ENCODE results near the gene HSPG2.
"Not testable (repeated sequence)": the region's sequence is repeated elsewhere in the genome, so short reads cannot be mapped to it uniquely, and the experiment has no call there.

The HSPG2 gene

DNA sequence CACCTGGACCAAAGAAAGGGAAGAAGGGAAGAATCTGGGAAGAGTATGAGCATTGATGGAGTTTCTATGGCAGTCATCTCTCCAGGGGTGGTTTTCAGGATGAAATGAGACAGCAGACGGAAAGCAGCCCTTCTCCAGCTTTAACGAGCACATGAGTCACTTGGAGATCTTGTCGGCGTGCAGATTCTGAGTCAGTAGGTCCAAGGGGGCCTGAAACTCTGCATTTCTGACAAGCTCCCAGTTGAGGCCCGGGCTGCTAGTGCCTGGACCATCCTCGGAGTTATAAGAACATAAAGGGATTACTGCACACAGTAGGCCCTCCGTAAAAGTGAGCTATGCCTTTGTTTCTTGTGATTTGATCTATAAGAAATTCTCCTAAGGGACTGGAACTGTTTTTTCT, 17.6 kb downstream of the HSPG2 start:
- no peak overlapping the region for H3K4me2 ChIP-seq (ENCODE audit: low read depth, low read length, poor library complexity, severe bottlenecking)

DNA sequence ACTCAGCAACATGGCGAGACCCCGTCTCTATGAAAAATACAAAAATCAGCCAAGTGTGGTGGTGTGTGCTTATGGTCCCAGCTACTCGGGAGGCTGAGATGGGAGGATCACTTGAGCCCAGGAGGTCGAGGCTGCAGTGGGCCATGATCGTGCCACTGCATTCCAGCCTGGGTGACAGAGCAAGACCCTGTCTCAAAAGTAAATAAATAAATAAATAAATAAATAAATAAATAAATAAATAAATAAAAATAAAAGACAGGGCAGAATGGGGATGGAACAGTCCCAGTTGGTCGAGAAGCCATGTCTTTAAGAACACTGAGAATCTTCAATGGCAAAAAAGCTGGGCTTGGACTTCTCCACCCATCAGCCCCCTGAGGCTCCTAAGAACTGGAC, 19.9 kb downstream of the HSPG2 start:
- not testable (repeated sequence) for H3K9me3 ChIP-seq (ENCODE audit: insufficient read depth, low read length); H4K20me1 ChIP-seq (ENCODE audit: low read depth, low read length); H3F3A ChIP-seq (ENCODE audit: insufficient read depth); H3K79me2 ChIP-seq (ENCODE audit: insufficient read depth, low read length); H3K9me2 ChIP-seq (replicated peaks; ENCODE audit: insufficient read depth, low read length); H3K27ac ChIP-seq (ENCODE audit: low read depth, low read length); H3K36me3 ChIP-seq (ENCODE audit: low read length); H3K27me3 ChIP-seq (ENCODE audit: low read length); H2AFZ ChIP-seq (ENCODE audit: low read depth, low read length, severe bottlenecking); H3K4me3 ChIP-seq (ENCODE audit: insufficient read depth, low read length, poor library complexity, severe bottlenecking); H3K4me2 ChIP-seq (ENCODE audit: low read depth, low read length, poor library complexity, severe bottlenecking); H3K9ac ChIP-seq (ENCODE audit: low read length)

More for the DNA sequence above, 17.6 kb downstream of the HSPG2 start:
- TF ChIP-seq EZH2phosphoT487 (conservative IDR thresholded peaks at IDR 0.05; ENCODE audit: low read length): no peak
- H3K4me3 ChIP-seq (ENCODE audit: insufficient read depth, low read length, poor library complexity, severe bottlenecking): no peak overlapping the region
- no peak overlapping the region for H3K27ac ChIP-seq (ENCODE audit: low read depth, low read length)
- no peaks in the 10 kb centered on the region for H4K20me1 ChIP-seq (ENCODE audit: low read depth, low read length)
- H2AFZ ChIP-seq (ENCODE audit: low read depth, low read length, severe bottlenecking): no peak overlapping the region
- H3K36me3 ChIP-seq (ENCODE audit: low read length): no peaks in the 10 kb centered on the region
- no peaks in the 10 kb centered on the region for H3K9me2 ChIP-seq (replicated peaks; ENCODE audit: insufficient read depth, low read length)
- no peaks in the 10 kb centered on the region for H3K79me2 ChIP-seq (ENCODE audit: insufficient read depth, low read length)
- no peaks in the 10 kb centered on the region for H3F3A ChIP-seq (ENCODE audit: insufficient read depth)
- no peaks in the 10 kb centered on the region for H3K9me3 ChIP-seq (ENCODE audit: insufficient read depth, low read length)
- no peak overlapping the region for H3K9ac ChIP-seq (ENCODE audit: low read length)
- H3K27me3 ChIP-seq (ENCODE audit: low read length): no peaks in the 10 kb centered on the region

GRCh38 chr1:21916447-21917238, 20.5 kb downstream of the HSPG2 start:
- Histone ChIP-seq H3K9ac (ENCODE audit: low read length) (no peak overlapping the region), H2AFZ (ENCODE audit: low read depth, low read length, severe bottlenecking) (no peak overlapping the region), H3K27me3 (ENCODE audit: low read length) (no peaks in the 10 kb centered on the region), H3K79me2 (ENCODE audit: insufficient read depth, low read length) (no peaks in the 10 kb centered on the region), H3K36me3 (ENCODE audit: low read length) (no peaks in the 10 kb centered on the region), H3K27ac (ENCODE audit: low read depth, low read length) (no peak overlapping the region), H3K9me3 (ENCODE audit: insufficient read depth, low read length) (no peaks in the 10 kb centered on the region), H3K4me3 (ENCODE audit: insufficient read depth, low read length, poor library complexity, severe bottlenecking) (no peak overlapping the region), H3F3A (ENCODE audit: insufficient read depth) (no peaks in the 10 kb centered on the region), H3K4me2 (ENCODE audit: low read depth, low read length, poor library complexity, severe bottlenecking) (no peak overlapping the region), H4K20me1 (ENCODE audit: low read depth, low read length) (no peaks in the 10 kb centered on the region), H3K9me2 (replicated peaks; ENCODE audit: insufficient read depth, low read length) (no peaks in the 10 kb centered on the region)
- TF ChIP-seq CTCF (IDR thresholded peaks at IDR 0.05; ENCODE audit: insufficient read depth, low read length, poor library complexity, severe bottlenecking): no peak

DNA sequence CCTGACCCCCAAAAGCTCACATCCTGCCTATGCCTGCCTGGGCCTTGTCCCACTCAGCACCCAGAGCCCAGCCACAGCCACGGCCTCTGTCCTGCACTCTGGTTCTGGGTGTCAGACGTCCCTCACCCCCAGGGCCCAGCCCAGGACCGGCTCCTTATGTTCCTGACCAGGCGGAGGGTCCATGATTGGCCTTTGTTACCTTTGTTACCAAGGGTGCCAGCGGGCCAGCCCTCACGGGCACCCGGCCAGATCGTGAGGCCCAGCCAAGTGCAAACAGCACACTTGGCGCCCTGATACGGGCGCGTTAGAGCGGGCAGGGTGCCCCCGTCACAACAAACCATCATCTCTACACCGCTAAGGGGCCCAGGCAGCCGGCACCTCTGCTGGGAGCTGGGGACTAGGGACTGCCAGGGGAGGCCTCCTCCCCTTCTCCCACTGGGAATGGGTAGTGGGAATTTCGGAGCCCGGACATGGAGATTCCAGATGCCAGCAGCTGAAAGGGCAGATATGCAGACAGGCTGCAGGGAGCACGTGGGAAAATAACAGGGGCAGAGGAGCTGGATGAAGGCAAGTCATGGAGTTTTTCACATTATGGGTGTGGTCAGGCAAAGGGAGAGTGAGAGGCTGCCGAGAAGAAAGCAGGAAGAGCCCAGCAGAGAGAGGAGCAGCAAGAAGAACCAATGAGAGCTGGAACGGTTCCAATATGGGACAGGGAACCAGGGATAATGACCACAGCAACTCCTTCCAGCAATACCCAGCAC, 22.1 kb downstream of the HSPG2 start:
- Histone ChIP-seq H3K9ac (ENCODE audit: low read length) (no peak overlapping the region), H3K4me2 (ENCODE audit: low read depth, low read length, poor library complexity, severe bottlenecking) (no peak overlapping the region), H3K9me2 (replicated peaks; ENCODE audit: insufficient read depth, low read length) (no peaks in the 10 kb centered on the region), H3K9me3 (ENCODE audit: insufficient read depth, low read length) (no peaks in the 10 kb centered on the region), H3K36me3 (ENCODE audit: low read length) (no peaks in the 10 kb centered on the region), H2AFZ (ENCODE audit: low read depth, low read length, severe bottlenecking) (no peak overlapping the region), H3K27me3 (ENCODE audit: low read length) (no peaks in the 10 kb centered on the region), H3K27ac (ENCODE audit: low read depth, low read length) (no peak overlapping the region), H4K20me1 (ENCODE audit: low read depth, low read length) (no peaks in the 10 kb centered on the region), H3K79me2 (ENCODE audit: insufficient read depth, low read length) (no peaks in the 10 kb centered on the region), H3K4me3 (ENCODE audit: insufficient read depth, low read length, poor library complexity, severe bottlenecking) (no peak overlapping the region), H3F3A (ENCODE audit: insufficient read depth) (no peaks in the 10 kb centered on the region)
- no peak for TF ChIP-seq EZH2phosphoT487 (conservative IDR thresholded peaks at IDR 0.05; ENCODE audit: low read length)
- no peak for TF ChIP-seq CTCF (IDR thresholded peaks at IDR 0.05; ENCODE audit: insufficient read depth, low read length, poor library complexity, severe bottlenecking)

All from SU-DHL-6 (cell line).